GM18507 (cell line): ENCODE results near the gene ZNF331.

Experiments
- DNase-seq: peaks from one replicate; pipeline ENCODE4 v3.0.0; 2011; ENCODE audit warnings: low read depth; ENCODE audit not compliant: insufficient read length; ENCODE audit errors: extremely low spot score
- FAIRE-seq: peaks from 2 replicates; lab custom pipeline; 2011; peaks lifted over from hg19 to GRCh38; lab: Jason Lieb, UNC

Gene ZNF331

DNA sequence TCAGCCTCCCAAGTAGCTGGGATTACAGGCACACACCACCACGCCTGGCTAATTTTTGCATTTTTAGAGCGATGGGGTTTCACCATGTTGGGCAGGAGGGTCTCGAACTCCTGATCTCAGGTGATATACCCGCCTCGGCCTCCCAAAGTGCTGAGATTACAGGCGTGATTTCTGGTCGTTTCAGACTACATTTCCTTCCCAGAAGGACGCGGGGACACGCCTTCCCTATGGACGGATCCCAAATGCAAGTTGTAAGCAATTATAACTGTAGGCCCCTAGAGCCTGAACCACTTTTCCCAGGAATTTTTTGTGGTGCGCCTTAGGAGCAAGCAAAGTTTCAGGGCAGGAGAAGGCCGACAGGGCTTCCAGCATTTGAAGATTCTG, 17.8 kb upstream of the ZNF331 start:
- FAIRE-seq: no peak
- no peak for DNase-seq

DNA sequence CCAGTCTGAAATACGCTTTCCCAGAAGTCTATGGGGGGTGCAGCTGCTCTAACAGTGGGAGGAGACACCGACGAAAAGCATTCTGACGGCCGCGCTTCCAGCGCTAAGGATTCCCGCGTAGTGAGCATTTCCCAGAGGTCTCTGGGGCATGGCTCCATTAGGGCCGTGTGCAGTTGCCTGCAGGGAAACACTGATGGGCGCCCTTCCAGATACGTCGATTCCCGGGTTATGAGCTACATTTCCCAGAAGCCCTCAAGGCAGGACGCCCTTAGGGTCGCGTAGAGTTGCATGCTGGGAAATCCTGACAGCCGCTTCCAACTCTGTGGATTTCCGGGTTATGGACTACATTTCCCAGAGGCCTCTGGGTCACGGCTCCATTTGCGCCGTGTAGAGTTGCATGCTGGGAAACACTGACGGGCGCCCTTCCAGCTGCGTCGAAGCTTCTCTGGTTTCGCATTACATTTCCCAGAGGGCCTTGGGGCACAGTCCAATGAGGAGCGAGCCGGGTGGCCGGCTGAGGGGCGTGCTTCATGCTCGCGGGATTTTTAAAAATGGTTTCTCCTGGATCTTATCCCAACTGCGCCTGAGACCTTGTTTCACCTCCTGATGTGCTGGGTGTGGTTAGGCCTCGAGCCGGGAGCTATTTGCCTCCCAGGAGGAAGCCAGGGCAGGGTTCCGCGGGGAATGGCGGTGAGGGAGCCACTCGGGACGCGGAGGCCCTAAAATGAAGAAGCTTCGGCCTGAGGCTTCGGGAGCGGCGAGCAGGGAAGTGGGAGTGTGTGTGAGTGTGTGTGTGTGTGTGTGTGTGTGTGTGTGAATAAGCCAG, 17.2 kb upstream of the ZNF331 start:
- DNase-seq (peak; percentile 36), FAIRE-seq (peak; percentile 93)

DNA sequence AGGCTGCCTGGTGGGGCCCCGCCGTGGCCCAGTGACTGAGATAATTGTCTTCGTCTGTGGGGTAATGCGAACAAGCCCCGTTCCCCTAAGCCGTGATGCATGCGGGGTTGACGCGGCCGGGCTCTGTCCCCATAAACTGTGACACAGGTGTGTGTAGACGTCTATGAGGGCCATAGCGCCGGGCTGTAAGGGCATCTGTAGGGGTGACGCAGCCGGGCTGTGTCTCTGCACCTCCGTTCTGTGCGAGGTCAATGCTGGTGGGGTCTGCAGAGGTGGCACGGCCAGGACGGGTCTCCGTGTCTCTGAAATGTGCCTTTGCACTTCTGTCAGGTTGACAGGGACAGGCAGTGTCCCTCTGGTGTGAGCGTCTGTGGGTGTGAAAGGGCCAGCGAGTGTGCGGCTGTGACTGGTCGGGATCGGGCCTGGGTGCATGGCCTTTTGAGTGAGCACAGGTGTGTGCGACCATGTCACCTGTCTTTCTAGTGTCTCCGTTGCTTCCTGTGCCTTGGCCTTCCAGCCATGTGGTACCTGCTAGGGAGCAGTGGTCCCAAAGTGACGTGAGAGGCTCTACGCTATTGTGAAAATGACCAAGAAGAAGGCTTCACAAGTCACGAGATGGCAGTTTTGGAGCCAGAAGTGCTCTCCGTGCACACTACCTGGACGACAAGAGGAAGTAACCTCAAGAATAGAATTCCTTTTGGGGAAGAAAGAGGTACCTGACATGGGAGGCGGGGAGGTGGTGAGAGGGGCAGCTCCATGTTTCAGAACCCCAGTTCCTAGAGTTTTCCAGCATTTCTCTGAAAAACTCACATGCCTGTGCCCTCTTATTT, 16.4 kb upstream of the ZNF331 start:
- DNase-seq: no peak

DNA sequence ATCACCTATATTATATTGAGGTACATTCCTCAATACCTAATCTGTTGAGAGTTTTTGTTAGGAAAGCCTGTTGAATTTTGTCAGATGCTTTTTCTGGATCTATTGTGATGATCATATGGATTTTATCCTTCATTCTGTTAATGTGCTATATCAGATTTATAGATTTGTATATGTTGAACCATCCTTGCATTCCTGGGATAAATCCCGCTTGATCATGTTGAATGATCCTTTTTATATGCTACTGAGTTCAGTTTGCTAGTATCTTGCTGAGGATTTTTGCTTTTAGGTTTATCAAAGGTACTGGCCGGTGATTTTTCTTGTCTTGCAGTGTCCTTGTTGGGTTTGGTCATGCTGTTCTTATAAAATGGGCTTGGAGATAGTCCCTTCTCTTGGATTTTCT, 12.0 kb upstream of the ZNF331 start:
- FAIRE-seq: no peak
- DNase-seq: no peak

More for the DNA sequence above, 16.4 kb upstream of the ZNF331 start:
- no peak for FAIRE-seq

DNA sequence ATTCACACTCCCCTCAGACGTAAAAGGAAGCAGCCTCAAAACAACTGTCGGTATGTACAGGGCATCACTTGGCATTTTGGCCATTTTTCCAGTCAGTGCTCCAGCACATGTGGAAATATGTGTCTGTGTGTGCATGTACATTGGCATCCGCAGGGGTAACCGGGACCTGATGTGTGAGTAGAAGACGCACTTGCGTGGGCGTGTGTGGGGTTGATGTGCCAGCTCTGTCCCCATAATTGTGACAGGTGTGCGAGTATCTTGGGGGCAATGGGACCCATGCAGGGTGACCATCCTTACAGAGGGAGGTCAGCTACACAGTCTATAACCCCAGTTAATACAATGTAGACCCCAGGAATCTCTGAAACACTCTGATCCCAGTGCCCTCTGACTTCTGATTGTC, 7.3 kb upstream of the ZNF331 start:
- FAIRE-seq: no peak
- no peak for DNase-seq

DNA sequence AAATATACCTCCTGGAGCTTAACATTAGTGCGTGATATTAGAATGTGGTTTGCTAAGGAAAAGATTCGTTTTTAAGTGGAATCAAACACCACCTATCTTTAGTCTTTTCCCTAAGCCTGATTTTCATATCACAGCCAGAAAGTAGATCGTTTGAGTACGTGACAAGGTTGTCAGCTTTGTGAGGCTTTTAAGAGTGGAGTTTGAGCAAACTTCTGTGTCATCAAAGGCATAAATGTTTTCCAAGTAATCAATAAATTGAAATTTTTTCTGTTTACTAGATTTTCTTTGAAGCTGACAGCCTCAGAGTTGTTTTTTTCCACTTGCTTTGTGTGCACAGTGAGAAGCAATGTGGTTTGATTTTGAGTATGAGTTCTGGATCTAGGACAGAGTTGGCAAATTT, 6.5 kb upstream of the ZNF331 start:
- no peak for DNase-seq
- FAIRE-seq: no peak

DNA sequence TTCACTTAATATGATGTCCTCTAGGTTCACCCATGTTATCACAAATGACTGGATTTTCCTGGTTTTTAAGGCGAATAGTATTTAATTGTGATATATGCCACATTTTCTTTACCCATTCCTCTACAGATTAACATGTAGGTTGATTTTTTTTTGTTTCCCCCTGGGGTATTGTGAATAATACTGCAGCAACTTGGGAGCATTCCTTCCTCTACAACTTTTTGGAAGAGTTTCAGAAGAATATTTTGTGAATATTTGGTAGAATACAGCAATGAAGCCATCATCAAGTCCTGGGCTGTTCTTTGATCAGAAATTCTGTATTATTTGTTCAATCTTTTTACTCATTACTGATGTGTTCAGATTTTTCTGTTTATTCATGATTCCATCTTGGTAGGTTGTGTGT, 5.6 kb upstream of the ZNF331 start:
- DNase-seq: no peak
- FAIRE-seq: no peak

DNA sequence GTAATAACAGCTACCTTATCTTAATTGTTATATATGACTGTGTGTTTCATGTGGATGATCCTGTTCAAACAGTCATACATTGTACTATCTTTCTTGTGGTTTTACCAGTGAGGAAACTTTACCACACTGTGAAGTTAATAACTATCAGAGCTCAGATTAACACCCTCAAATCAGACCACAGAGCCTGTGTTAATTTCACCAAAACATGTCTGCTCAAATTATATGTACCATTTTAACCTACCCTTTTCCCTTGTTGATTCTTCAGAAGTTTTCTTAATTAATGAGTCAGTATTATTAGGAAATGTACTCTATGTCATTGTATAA, 1.8 kb upstream of the ZNF331 start:
- DNase-seq (no peak), FAIRE-seq (no peak)

DNA sequence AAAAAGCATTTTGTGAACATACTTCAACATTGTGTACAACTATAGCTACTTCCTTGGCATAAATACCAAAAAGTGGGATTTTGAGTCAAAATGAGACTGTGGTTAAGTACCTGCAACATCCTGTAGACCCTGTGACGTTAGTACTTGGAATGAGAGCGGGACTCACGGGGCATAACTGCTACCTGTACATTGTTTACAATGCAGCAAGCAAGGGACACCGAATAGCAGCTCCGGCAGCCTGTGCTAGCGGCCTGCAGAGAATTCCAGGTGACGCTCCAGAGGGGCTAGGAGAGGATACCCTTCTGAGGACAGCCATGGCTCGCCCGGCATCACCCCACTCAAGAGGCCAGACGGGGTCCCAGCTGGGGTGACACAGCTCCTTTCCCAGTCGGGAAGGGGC, 824 bp upstream of the ZNF331 start:
- DNase-seq (no peak), FAIRE-seq (no peak)

DNA sequence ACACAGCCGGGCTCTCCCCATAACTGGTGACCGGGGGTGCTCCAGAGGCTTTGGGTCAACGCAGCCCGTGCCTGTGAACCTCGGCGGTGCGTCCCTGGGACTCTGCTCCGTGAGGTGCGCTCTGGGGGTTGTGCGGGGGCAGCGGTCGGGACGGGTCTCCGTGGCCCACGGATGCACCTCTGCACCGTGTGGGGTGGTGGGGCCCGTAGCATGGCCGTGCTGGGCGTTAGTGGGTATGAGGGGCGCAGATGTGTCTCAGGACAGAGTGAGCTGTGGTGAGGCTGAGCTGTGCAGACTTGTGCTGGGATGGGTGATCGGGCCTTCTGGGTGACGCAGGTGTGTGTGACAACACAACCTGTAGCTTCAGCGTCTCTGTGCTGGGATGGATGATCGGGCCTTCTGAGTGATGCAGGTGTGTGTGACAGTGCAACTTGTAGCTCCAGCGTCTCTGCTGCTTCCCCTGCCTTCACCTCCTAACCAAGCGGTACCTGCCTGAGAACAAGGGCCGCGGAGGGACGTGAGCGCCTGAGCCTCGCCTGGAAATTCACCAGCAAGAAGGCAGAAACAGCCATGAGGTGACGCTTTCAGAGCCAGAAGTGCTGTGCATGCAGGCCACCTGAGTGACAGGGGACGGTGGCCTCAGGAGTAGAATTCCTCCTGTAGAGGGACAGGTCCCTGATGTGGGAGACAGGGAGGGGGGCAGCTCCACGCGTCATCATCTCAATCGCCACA, 599 bp downstream of the ZNF331 start:
- FAIRE-seq (no peak), DNase-seq (no peak)

DNA sequence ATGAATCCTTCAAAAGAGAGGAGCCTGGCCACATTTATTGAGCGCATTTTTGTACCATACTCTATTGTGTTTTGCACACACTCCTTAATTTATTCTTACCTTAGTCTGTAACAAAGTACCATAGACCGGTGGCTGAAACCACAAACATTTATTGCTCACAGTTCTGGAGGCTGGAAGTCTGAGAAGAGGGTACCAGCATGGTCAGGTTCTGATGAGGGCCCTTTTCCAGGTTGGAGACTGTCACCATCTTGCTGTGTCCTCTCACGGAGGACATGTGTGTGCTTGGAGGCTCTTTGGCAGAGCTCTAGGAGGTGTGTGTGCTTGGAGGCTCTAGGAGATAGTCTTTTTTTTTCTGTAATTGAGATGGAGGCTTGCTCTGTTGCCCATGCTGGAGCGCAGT, 2.1 kb downstream of the ZNF331 start:
- FAIRE-seq (no peak), DNase-seq (no peak)

DNA sequence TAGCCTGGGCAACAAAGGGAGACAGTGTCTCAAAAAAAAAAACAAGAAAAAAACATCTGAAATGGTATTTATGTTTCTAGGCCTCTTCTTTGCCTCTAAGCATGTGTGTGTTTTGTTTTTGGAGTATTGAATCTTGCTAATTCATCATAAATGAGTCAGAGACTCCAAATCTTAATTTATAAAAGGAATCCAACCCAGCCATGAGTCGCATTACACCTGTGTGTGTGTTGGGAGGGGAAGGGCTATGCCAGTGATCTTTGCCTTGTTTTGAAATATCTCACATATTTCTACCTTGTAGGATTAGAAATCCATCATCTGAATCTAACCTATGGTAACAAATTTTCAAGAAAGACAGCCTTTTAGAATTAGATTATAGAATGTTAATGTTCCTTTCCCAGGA, 4.0 kb downstream of the ZNF331 start:
- FAIRE-seq (no peak), DNase-seq (no peak)

DNA sequence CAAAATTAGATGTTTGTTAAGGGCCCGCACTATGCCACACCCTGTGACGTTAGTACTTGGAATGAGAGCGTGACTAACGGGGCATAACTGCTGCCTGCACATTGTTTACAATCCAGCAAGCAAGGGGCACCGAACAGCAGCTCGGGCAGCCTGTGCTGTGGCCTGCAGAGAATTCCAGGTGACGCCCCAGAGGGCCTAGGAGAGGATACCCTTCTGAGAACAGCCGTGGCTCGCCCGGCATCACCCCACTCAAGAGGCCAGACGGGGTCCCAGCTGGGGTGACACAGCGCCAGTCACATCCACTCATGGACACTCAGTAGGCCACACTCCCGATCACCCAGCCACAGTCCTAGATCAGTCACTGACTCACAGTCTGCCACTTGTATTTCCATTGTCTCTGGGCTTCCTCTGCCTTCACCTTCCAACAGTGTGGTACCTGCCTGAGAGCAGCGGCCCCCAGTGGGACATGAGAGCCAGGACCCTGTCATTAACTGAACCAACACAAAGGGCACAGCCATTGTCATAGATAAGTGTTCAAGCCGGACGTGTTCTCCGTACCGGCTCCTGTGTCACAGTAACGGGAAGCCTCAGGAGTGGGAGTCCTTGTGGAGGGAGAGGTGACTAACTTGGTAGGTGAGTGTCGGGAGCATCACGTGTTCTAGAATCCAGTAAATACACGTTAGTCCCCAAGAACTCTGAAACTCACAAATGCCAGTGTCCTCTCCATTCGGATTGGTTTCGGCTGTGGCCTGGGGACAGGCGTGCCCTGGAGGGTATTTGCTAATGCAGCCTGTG, 7.5 kb downstream of the ZNF331 start:
- no peak for DNase-seq
- FAIRE-seq: no peak

DNA sequence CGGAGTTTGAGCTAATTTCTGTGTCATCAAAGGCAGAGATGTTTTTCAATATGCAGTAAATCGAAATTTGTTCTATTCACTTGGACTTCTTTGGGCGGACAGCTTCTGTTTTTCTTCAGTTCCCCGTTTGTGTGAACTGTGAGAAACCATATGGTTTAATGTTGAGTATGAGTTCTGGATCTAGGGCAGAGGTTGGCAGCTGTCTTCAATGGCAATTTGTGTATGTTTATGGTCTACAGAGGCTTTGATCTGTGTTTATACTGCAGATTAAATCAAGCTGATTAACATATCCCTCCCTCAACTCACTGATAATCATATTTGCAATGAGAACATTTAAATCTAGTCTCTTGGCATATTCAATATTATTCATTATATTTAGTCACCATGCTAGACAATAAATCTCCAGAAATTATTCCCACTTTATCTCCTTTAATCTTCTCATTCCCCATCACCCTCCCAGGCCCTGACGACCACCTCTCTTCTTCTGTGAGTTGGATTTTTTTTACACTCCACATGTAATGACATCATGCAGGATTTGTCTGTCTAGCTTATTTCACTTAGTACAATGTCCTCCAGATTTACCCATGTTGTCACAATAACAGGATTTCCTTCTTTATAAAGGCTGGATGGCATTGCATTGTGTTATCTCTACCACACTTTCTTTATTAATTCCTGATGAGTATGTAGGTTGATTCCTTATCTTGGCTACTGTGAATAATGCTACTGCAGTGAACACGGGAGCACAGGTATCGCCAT, 9.0 kb downstream of the ZNF331 start:
- DNase-seq: no peak
- no peak for FAIRE-seq

DNA sequence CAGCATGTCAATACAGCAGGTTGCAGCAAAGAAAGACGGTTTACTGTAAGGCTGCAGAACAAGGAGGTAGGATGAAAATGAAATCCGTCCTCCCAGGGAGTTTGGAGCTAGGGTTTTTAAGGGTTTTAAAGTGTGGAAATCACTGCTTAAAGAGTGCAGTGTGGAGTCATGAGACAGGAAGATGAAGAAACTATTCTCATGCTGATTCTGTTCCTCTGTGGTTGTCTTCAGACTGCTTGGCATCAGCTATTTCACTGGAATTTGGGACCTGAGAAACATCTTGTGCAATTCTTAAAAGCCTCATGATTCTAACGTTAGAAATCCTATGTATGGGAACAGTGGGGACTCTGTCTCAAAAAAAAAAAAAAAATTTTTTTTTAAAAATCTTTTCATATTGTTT, 11.4 kb downstream of the ZNF331 start:
- DNase-seq: no peak

DNA sequence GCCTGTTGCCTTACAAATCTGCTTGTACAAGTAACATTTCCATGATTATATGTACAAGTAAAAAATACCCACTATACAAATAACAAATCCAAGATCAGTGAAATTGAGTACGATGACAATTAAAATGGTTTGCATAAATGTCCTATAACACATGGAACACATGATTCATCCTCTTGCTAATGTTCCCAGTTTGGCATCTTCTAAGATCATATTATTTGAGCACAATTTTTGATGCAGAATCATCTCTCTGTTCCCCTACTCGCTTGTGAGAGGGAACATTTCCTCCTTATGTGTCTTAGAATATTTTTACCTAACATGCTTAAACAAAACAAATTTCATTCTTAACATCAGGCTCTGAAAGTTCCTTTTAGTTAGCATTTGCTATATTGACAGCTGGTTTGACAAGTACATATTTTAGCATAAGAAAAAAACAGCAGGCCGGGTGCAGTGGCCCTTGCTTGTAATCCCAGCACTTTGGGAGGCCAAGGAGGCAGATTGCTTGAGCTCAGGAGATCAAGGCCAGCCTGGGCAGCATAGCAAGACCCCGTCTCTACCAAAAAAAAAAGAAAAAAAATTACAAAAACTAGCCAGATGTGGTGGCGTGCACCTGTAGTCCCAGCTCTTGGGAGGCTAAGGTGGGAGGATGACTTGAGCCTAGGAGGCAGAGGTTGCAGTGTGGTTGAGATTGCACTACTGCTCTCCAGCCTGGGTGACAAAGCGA, 14.2 kb downstream of the ZNF331 start:
- FAIRE-seq (no peak), DNase-seq (no peak)

More for the DNA sequence above, 11.4 kb downstream of the ZNF331 start:
- no peak for FAIRE-seq

DNA sequence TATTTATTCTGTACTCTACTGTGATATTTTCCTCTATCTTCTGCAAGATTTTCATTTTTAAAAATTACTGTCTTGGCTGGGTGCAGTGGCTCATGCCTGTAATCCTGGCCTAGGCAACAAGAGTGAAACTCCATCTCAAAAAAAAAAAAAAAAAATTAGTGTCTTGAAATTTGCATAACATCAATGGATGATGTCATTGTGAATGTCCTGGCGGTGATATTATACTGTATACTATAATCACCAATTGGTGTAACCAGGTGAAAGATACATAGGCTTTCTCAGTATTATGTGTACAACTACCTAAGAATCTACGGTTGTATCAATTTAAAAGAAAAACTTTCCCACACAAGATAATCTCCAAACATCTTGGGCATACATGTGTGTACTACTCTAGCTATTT, 15.2 kb downstream of the ZNF331 start:
- no peak for FAIRE-seq

More for the DNA sequence above, 15.2 kb downstream of the ZNF331 start:
- DNase-seq: no peak
